Stomach (tissue), 4 donors: Measurements from ENCODE around the gene ADORA3.

ENCODE experiments used
- POLR2AphosphoS5 ChIP-seq, 3 donors: sonication (generic); formaldehyde crosslinking; IDR thresholded peaks; one replicate each; pipeline ENCODE4 v1.6.1; 2016; ENCODE audit warnings: antibody characterized with exemption in 3 of 3
- TF ChIP-seq, protein P1 (sequence below), 7 experiments: fragments of 450-650 bp in 4 of 7; fragments of 200-600 bp in 3 of 7; sonication (generic) in 3 of 7; IDR thresholded peaks; one replicate each; pipeline ENCODE4 v1.5.1; 2016 to 2019; ENCODE audit warnings: antibody characterized with exemption in 7 of 7, control low read depth in 2 of 7, mild to moderate bottlenecking in 1 of 7

DNA sequence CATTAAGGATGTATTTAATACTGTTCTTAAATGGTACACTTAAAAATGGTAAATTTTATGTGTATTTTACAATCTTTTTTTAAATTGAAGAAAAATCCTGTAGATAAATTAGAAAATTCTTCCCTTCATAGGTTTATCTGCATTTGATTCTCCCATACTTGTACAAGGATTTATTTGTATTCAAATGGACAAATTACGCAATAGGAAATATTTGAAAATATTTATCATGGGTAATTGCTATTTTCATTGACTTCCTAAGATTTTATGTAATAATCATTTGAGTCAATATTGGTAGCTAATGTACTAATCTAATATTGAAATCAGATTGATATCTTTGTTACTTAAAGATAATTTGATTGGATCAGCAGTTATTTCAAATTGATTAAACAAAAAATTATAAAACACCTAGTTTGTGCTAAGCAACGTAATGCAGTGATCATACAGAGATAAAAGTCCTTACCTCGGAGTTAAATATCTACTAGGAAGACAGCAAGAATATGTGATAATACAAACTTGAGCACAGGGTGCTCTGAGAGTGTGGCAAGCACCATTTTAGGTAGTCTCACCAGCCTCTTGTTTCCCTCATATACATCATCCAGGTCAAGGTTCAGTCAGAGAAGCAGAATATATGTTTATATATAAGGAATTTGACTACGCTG lies 40.9 kb downstream of the ADORA3 start:
- no peak for TF ChIP-seq POLR2AphosphoS5 (IDR thresholded peaks at IDR 0.05)
- TF ChIP-seq, protein P1, sequence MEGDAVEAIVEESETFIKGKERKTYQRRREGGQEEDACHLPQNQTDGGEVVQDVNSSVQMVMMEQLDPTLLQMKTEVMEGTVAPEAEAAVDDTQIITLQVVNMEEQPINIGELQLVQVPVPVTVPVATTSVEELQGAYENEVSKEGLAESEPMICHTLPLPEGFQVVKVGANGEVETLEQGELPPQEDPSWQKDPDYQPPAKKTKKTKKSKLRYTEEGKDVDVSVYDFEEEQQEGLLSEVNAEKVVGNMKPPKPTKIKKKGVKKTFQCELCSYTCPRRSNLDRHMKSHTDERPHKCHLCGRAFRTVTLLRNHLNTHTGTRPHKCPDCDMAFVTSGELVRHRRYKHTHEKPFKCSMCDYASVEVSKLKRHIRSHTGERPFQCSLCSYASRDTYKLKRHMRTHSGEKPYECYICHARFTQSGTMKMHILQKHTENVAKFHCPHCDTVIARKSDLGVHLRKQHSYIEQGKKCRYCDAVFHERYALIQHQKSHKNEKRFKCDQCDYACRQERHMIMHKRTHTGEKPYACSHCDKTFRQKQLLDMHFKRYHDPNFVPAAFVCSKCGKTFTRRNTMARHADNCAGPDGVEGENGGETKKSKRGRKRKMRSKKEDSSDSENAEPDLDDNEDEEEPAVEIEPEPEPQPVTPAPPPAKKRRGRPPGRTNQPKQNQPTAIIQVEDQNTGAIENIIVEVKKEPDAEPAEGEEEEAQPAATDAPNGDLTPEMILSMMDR (IDR thresholded peaks at IDR 0.05) = no peak
